AG08395 (cell line): ENCODE measurements around the gene SLC3A2.
"Not testable (repeated sequence)": the region's sequence is repeated elsewhere in the genome, so short reads cannot be mapped to it uniquely, and the experiment has no call there.

Experiments used
- DNase-seq: peaks from one replicate; pipeline ENCODE4 v3.0.0; 2012; ENCODE audit warnings: mixed read lengths, low spot score

The SLC3A2 gene

GRCh38 chr11:62880803-62881578 lies at the start of gene SLC3A2:
Gene SLC3A2, plus strand, starts transcription at chr11:62880896. Its CDS starts 128 bp downstream, at chr11:62881024.
- peak; percentile 91 for DNase-seq

- DNase-seq = peak; percentile 17
Measured at GRCh38 chr11:62830904-62831519, 49.7 kb upstream of the SLC3A2 start.

- DNase-seq = peak; percentile 98
Measured at GRCh38 chr11:62831520-62832335, 49.0 kb upstream of the SLC3A2 start, which contains the start of gene STX5. Gene STX5, minus strand, starts transcription at chr11:62832051. Its CDS starts 808 bp downstream, at chr11:62831243.

- no peak for DNase-seq
Measured at GRCh38 chr11:62832336-62833234, 48.1 kb upstream of the SLC3A2 start, which contains the start of gene TEX54. Gene TEX54, minus strand, starts transcription at chr11:62832841.

- no peak for DNase-seq
Measured at GRCh38 chr11:62835336-62835735, 45.4 kb upstream of the SLC3A2 start.

- DNase-seq = peak; percentile 79
Measured at GRCh38 chr11:62839050-62839945, 41.4 kb upstream of the SLC3A2 start, which contains the start of gene WDR74. Gene WDR74, minus strand, starts transcription at chr11:62839590. Its CDS starts 20 bp downstream, at chr11:62839570.

- peak; percentile 24 for DNase-seq
Measured at GRCh38 chr11:62840721-62841360, 39.9 kb upstream of the SLC3A2 start.

GRCh38 chr11:62841361-62842170 lies 39.1 kb upstream of the SLC3A2 start:
- peak; percentile 96 for DNase-seq

GRCh38 chr11:62842171-62842741 lies 38.4 kb upstream of the SLC3A2 start:
- DNase-seq = no peak

GRCh38 chr11:62842891-62843290 lies 37.8 kb upstream of the SLC3A2 start:
- DNase-seq = not testable (repeated sequence)

GRCh38 chr11:62843466-62843865 lies 37.2 kb upstream of the SLC3A2 start:
- no peak for DNase-seq

GRCh38 chr11:62844154-62844553 lies 36.5 kb upstream of the SLC3A2 start:
- no peak for DNase-seq

GRCh38 chr11:62846177-62846576 lies 34.5 kb upstream of the SLC3A2 start:
- no peak for DNase-seq

- DNase-seq = no peak
Measured at GRCh38 chr11:62847767-62848314, 32.9 kb upstream of the SLC3A2 start.

- no peak for DNase-seq
Measured at GRCh38 chr11:62850911-62851806, 29.5 kb upstream of the SLC3A2 start.

- no peak for DNase-seq
Measured at GRCh38 chr11:62851807-62852522, 28.7 kb upstream of the SLC3A2 start.
